Pons (tissue), 1 donor: ENCODE data around the gene ZC3H10.
"Not testable (repeated sequence)": the region's sequence is repeated elsewhere in the genome, so short reads cannot be mapped to it uniquely, and the experiment has no call there.

Source experiments
- DNase-seq: peaks from one replicate; pipeline ENCODE4 v3.0.0-alpha.2; 2016; ENCODE audit warnings: low spot score

ZC3H10 gene

GRCh38 chr12:56102683-56103065 is 15.4 kb upstream of the ZC3H10 start:
- DNase-seq, result no peak

GRCh38 chr12:56103066-56103711 is 14.9 kb upstream of the ZC3H10 start:
- no peak for DNase-seq

- DNase-seq, result no peak
Measured at GRCh38 chr12:56103823-56104108, 14.3 kb upstream of the ZC3H10 start.

GRCh38 chr12:56104109-56104814 is 13.8 kb upstream of the ZC3H10 start, which contains the start of gene PA2G4:
Gene PA2G4 (plus strand): TSS chr12:56104559. CDS start chr12:56104738, 179 bp downstream.
- peak; percentile 98 for DNase-seq

GRCh38 chr12:56104815-56105608 is 13.1 kb upstream of the ZC3H10 start:
- no peak for DNase-seq

GRCh38 chr12:56105609-56105902 is 12.5 kb upstream of the ZC3H10 start:
- no peak for DNase-seq

- no peak for DNase-seq
Measured at GRCh38 chr12:56107242-56107641, 10.8 kb upstream of the ZC3H10 start.

- DNase-seq, result no peak
Measured at GRCh38 chr12:56110571-56110970, 7.5 kb upstream of the ZC3H10 start.

- no peak for DNase-seq
Measured at GRCh38 chr12:56114084-56114483, 4.0 kb upstream of the ZC3H10 start.

GRCh38 chr12:56115329-56115728 is 2.7 kb upstream of the ZC3H10 start:
- no peak for DNase-seq

GRCh38 chr12:56116267-56117081 is 1.6 kb upstream of the ZC3H10 start, which contains the start of gene RPL41:
Gene RPL41 (plus strand): TSS chr12:56116633.
- peak; percentile 99 for DNase-seq

GRCh38 chr12:56117082-56117706 is 872 bp upstream of the ZC3H10 start:
- DNase-seq, result not testable (repeated sequence)

GRCh38 chr12:56118688-56119357 is 757 bp downstream of the ZC3H10 start:
- DNase-seq, result no peak

- peak; percentile 90 for DNase-seq
Measured at GRCh38 chr12:56119361-56119796, 1.3 kb downstream of the ZC3H10 start.

- no peak for DNase-seq
Measured at GRCh38 chr12:56120158-56120846, 2.2 kb downstream of the ZC3H10 start.

- DNase-seq, result no peak
Measured at GRCh38 chr12:56121204-56121870, 3.3 kb downstream of the ZC3H10 start.

GRCh38 chr12:56122637-56123036 is 4.6 kb downstream of the ZC3H10 start:
- DNase-seq, result no peak

GRCh38 chr12:56124133-56124532 is 6.1 kb downstream of the ZC3H10 start:
- DNase-seq, result no peak

GRCh38 chr12:56126732-56127239 is 8.7 kb downstream of the ZC3H10 start:
- peak; percentile 52 for DNase-seq

GRCh38 chr12:56127485-56127887 is 9.4 kb downstream of the ZC3H10 start:
- no peak for DNase-seq
